ENCODE data around the gene UNK.
"Not testable (repeated sequence)": the region's sequence is repeated elsewhere in the genome, so short reads cannot be mapped to it uniquely, and the experiment has no call there.

The UNK gene

DNA sequence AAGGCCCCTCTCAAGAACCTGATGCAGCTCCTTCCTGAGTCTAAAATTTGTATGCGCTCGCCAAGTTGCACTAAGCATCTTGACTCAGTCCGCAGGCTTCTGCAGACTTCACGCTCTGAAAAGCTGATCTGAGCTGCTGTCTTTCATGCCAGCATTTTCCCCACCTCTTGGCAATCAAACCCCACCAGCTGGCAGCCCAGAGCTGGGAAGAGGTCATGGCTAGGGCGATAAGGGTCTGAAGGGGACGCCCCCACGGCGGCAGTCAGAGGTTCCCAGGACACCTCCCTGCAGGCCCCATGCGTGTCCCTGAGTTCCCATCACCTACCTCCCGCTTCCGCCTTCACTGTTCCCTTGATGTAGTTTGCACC lies 64.7 kb downstream of the UNK start:
- Histone ChIP-seq H3K27me3 (ENCODE audit: low read depth, low read length) (no peaks in the 10 kb centered on the region), H3K27ac (ENCODE audit: low read length) (no peak overlapping the region), H3K4me2 (ENCODE audit: low read length) (no peak overlapping the region), H2AFZ (ENCODE audit: low read depth, low read length) (no peak overlapping the region), H3K4me3 (ENCODE audit: low read length) (no peak overlapping the region), H3K36me3 (replicated peaks; ENCODE audit: low read depth, low read length) (peaks cover 39% of the 10 kb centered on the region), H3K9ac (ENCODE audit: low read length) (no peak overlapping the region), H3K79me2 (ENCODE audit: low read length) (peaks cover 10% of the 10 kb centered on the region), H3K9me3 (ENCODE audit: insufficient read depth, low read length) (no peaks in the 10 kb centered on the region), H4K20me1 (ENCODE audit: insufficient read depth, low read length) (peaks cover 3% of the 10 kb centered on the region; the same call in 1 of the 2 replicates), H3K4me1 (ENCODE audit: low read length) (peaks cover 14% of the 10 kb centered on the region)
- TF ChIP-seq, protein P1, sequence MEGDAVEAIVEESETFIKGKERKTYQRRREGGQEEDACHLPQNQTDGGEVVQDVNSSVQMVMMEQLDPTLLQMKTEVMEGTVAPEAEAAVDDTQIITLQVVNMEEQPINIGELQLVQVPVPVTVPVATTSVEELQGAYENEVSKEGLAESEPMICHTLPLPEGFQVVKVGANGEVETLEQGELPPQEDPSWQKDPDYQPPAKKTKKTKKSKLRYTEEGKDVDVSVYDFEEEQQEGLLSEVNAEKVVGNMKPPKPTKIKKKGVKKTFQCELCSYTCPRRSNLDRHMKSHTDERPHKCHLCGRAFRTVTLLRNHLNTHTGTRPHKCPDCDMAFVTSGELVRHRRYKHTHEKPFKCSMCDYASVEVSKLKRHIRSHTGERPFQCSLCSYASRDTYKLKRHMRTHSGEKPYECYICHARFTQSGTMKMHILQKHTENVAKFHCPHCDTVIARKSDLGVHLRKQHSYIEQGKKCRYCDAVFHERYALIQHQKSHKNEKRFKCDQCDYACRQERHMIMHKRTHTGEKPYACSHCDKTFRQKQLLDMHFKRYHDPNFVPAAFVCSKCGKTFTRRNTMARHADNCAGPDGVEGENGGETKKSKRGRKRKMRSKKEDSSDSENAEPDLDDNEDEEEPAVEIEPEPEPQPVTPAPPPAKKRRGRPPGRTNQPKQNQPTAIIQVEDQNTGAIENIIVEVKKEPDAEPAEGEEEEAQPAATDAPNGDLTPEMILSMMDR (IDR thresholded peaks at IDR 0.05; ENCODE audit: low read depth, low read length): no peak
- TF ChIP-seq EZH2phosphoT487 (IDR thresholded peaks at IDR 0.05; ENCODE audit: low read depth): no peak

DNA sequence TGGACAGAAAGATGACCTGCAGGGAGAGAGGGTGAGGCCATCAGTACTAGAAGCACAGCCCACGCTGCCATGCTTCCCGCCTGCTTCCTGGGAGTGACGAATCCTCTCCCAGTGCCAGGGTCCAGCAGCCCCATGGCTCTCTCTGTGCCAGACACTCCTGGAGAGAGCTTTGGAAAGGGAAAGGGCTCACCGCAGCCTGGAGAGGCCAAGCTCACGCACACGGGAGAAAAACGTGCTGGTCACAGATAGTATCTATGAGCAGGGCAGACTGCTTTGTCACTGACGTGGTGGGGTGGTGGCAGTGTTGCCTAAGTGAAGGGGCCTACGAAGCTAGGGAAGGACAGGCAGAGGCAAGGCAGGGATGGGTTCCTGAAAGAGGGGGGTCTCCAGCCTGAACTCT lies 65.1 kb downstream of the UNK start:
- TF ChIP-seq EZH2phosphoT487 (IDR thresholded peaks at IDR 0.05; ENCODE audit: low read depth): no peak
- TF ChIP-seq, protein P1 (IDR thresholded peaks at IDR 0.05; ENCODE audit: low read depth, low read length): no peak
- no peaks in the 10 kb centered on the region for H3K9me3 ChIP-seq (ENCODE audit: insufficient read depth, low read length)
- H4K20me1 ChIP-seq (ENCODE audit: insufficient read depth, low read length): peaks cover 3% of the 10 kb centered on the region; the same call in 1 of the 2 replicates
- no peak overlapping the region for H2AFZ ChIP-seq (ENCODE audit: low read depth, low read length)
- peaks cover 16% of the 10 kb centered on the region for H3K4me1 ChIP-seq (ENCODE audit: low read length)
- H3K79me2 ChIP-seq (ENCODE audit: low read length): peaks cover 14% of the 10 kb centered on the region
- H3K9ac ChIP-seq (ENCODE audit: low read length): no peak overlapping the region
- H3K27ac ChIP-seq (ENCODE audit: low read length): no peak overlapping the region
- no peaks in the 10 kb centered on the region for H3K27me3 ChIP-seq (ENCODE audit: low read depth, low read length)
- no peak overlapping the region for H3K4me2 ChIP-seq (ENCODE audit: low read length)
- H3K36me3 ChIP-seq (replicated peaks; ENCODE audit: low read depth, low read length): peaks cover 39% of the 10 kb centered on the region
- no peak overlapping the region for H3K4me3 ChIP-seq (ENCODE audit: low read length)

DNA sequence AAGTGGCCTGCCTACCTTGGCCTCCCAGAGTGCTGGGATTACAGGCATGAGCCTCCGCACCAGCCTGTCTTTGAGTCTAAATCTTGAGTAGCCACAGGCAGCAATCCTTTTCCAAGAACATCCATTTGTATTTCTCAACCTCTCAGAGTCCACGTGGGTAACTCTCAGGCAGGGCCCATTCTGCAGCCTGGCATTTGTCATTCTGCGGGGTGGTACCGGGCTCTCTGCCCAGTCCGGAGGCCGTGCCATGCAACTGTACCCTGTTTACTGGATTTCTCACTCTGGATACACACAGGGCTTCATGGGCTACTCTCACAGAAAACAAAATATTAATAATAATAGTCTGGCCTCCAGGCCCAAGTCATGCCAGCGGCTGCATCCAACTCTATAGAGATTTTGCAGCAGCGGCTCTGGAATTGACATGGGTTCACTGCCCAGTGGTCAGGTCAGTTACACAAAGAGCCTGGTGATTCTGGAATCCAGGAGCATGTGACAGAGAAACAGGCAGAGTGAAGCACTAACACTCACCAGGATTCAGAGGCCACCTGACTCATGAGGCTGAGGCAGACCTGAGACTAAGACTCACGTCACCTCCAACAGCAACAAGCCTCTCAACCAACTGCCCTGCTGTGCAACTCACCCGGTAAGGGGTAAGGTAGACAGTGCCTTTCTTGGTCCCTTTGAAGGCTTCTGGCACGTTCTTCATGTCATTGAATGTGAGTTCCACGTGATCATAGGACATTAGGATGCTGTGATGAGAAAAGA lies 66.5 kb downstream of the UNK start:
- H3K27me3 ChIP-seq (ENCODE audit: low read depth, low read length): no peaks in the 10 kb centered on the region
- no peaks in the 10 kb centered on the region for H3K9me3 ChIP-seq (ENCODE audit: insufficient read depth, low read length)
- H3K79me2 ChIP-seq (ENCODE audit: low read length): peaks cover 17% of the 10 kb centered on the region
- H4K20me1 ChIP-seq (ENCODE audit: insufficient read depth, low read length): peaks cover 3% of the 10 kb centered on the region; the same call in 1 of the 2 replicates
- H3K4me2 ChIP-seq (ENCODE audit: low read length): no peak overlapping the region
- H3K9ac ChIP-seq (ENCODE audit: low read length): no peak overlapping the region
- no peak overlapping the region for H2AFZ ChIP-seq (ENCODE audit: low read depth, low read length)
- H3K4me1 ChIP-seq (ENCODE audit: low read length): peaks cover 7% of the 10 kb centered on the region
- no peak overlapping the region for H3K27ac ChIP-seq (ENCODE audit: low read length)
- H3K4me3 ChIP-seq (ENCODE audit: low read length): no peak overlapping the region
- TF ChIP-seq, protein P1 (IDR thresholded peaks at IDR 0.05; ENCODE audit: low read depth, low read length): no peak
- no peak for TF ChIP-seq EZH2phosphoT487 (IDR thresholded peaks at IDR 0.05; ENCODE audit: low read depth)
- H3K36me3 ChIP-seq (replicated peaks; ENCODE audit: low read depth, low read length): peaks cover 37% of the 10 kb centered on the region

DNA sequence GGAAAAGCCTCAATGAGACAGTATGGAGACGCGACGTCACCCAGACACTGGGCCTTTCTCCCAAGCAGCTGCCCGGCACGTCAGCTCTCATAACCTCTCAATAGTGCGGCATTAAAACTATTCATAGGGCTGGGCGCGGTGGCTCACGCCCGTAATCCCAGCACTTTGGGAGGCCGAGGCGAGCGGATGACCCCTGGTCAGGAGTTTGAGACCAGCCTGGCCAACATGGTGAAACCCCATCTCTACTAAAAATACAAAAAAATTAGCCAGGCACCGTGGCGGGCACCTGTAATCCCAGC lies 67.0 kb downstream of the UNK start:
- H3K9me3 ChIP-seq (ENCODE audit: insufficient read depth, low read length); H3K9ac ChIP-seq (ENCODE audit: low read length); H2AFZ ChIP-seq (ENCODE audit: low read depth, low read length); H3K27me3 ChIP-seq (ENCODE audit: low read depth, low read length); H3K4me3 ChIP-seq (ENCODE audit: low read length); H4K20me1 ChIP-seq (ENCODE audit: insufficient read depth, low read length); H3K27ac ChIP-seq (ENCODE audit: low read length); H3K4me2 ChIP-seq (ENCODE audit: low read length): not testable (repeated sequence)
- H3K79me2 ChIP-seq (ENCODE audit: low read length): peaks cover 22% of the 10 kb centered on the region
- H3K36me3 ChIP-seq (replicated peaks; ENCODE audit: low read depth, low read length): peaks cover 33% of the 10 kb centered on the region
- H3K4me1 ChIP-seq (ENCODE audit: low read length): peaks cover 12% of the 10 kb centered on the region

Measured in OCI-LY3 (cell line).